ENCODE results near the gene CACFD1. TPM values are rescaled to one million over a fixed set of nuclear protein-coding genes. Genes with fewer than 3 reads are reported as not detected.

Gene CACFD1
- total RNA-seq, 2 donors from 2014 or later = 2.4 to 7.0 TPM

- Mint-ChIP-seq H3K27me3 (no peaks in the 10 kb centered on the region), H3K27ac (no peak overlapping the region), H3K4me1 (ENCODE audit: low read depth in 2 of 2) (peaks cover 0 to 14% of the 10 kb centered on the region in 2 donors), H3K9me3 (no peaks in the 10 kb centered on the region), H3K4me3 (no peak overlapping the region), H3K36me3 (no peaks in the 10 kb centered on the region)
- ATAC-seq (no peak), DNase-seq (ENCODE audit: low spot score) (no peak)
Measured at GRCh38 chr9:133463234-133463863, 3.6 kb downstream of the CACFD1 start.

GRCh38 chr9:133463864-133464615 lies 4.3 kb downstream of the CACFD1 start:
- DNase-seq (ENCODE audit: low spot score) (no peak), ATAC-seq (no peak)
- no peaks in the 10 kb centered on the region for H3K9me3 Mint-ChIP-seq
- no peak overlapping the region for H3K4me3 Mint-ChIP-seq
- no peaks in the 10 kb centered on the region for H3K36me3 Mint-ChIP-seq
- no peaks in the 10 kb centered on the region for H3K27me3 Mint-ChIP-seq
- H3K27ac Mint-ChIP-seq = no peak overlapping the region
- peaks cover 0 to 14% of the 10 kb centered on the region in 2 donors for H3K4me1 Mint-ChIP-seq (ENCODE audit: low read depth in 2 of 2)

GRCh38 chr9:133464638-133465037 lies 4.9 kb downstream of the CACFD1 start:
- DNase-seq (ENCODE audit: low spot score) (no peak), ATAC-seq (no peak)
- H3K4me1 Mint-ChIP-seq (ENCODE audit: low read depth in 2 of 2) = peaks cover 0 to 14% of the 10 kb centered on the region in 2 donors
- no peaks in the 10 kb centered on the region for H3K9me3 Mint-ChIP-seq
- no peak overlapping the region for H3K4me3 Mint-ChIP-seq
- no peak overlapping the region for H3K27ac Mint-ChIP-seq
- H3K36me3 Mint-ChIP-seq = no peaks in the 10 kb centered on the region
- no peaks in the 10 kb centered on the region for H3K27me3 Mint-ChIP-seq

- Mint-ChIP-seq H3K4me1 (ENCODE audit: low read depth in 2 of 2) (peaks cover 0 to 8% of the 10 kb centered on the region in 2 donors), H3K9me3 (no peaks in the 10 kb centered on the region), H3K36me3 (no peaks in the 10 kb centered on the region), H3K27ac (no peak overlapping the region), H3K4me3 (no peak overlapping the region), H3K27me3 (no peaks in the 10 kb centered on the region)
- no peak for DNase-seq (ENCODE audit: low spot score)
- ATAC-seq = no peak
Measured at GRCh38 chr9:133465984-133466383, 6.2 kb downstream of the CACFD1 start.

- peaks cover 0 to 6% of the 10 kb centered on the region in 2 donors for H3K4me1 Mint-ChIP-seq (ENCODE audit: low read depth in 2 of 2)
- H3K36me3 Mint-ChIP-seq = no peaks in the 10 kb centered on the region
- H3K27ac Mint-ChIP-seq = no peak overlapping the region
- no peak for ATAC-seq
- no peak for DNase-seq (ENCODE audit: low spot score)
- H3K27me3 Mint-ChIP-seq = no peaks in the 10 kb centered on the region
- H3K9me3 Mint-ChIP-seq = no peaks in the 10 kb centered on the region
- H3K4me3 Mint-ChIP-seq = no peak overlapping the region
Measured at GRCh38 chr9:133467101-133467500, 7.3 kb downstream of the CACFD1 start.

GRCh38 chr9:133468374-133468773 lies 8.6 kb downstream of the CACFD1 start:
- Mint-ChIP-seq H3K4me1 (ENCODE audit: low read depth in 2 of 2) (peaks cover 0 to 6% of the 10 kb centered on the region in 2 donors), H3K27me3 (no peaks in the 10 kb centered on the region), H3K27ac (no peak overlapping the region), H3K4me3 (no peak overlapping the region), H3K36me3 (no peaks in the 10 kb centered on the region), H3K9me3 (no peaks in the 10 kb centered on the region)
- DNase-seq (ENCODE audit: low spot score) = no peak
- ATAC-seq = peak in 1 of 2 donors; percentile 1

GRCh38 chr9:133468777-133469421 lies 9.1 kb downstream of the CACFD1 start:
- H3K4me1 Mint-ChIP-seq (ENCODE audit: low read depth in 2 of 2) = peaks cover 0 to 3% of the 10 kb centered on the region in 2 donors

GRCh38 chr9:133470427-133470924 lies 10.7 kb downstream of the CACFD1 start:
- no peak overlapping the region for H3K4me3 Mint-ChIP-seq
- ATAC-seq (no peak), DNase-seq (ENCODE audit: low spot score) (no peak)
- no peaks in the 10 kb centered on the region for H3K4me1 Mint-ChIP-seq (ENCODE audit: low read depth in 2 of 2)
- no peak overlapping the region for H3K27ac Mint-ChIP-seq
- no peaks in the 10 kb centered on the region for H3K36me3 Mint-ChIP-seq
- no peaks in the 10 kb centered on the region for H3K27me3 Mint-ChIP-seq
- no peaks in the 10 kb centered on the region for H3K9me3 Mint-ChIP-seq

More at GRCh38 chr9:133468777-133469421, 9.1 kb downstream of the CACFD1 start:
- Mint-ChIP-seq H3K27me3 (no peaks in the 10 kb centered on the region), H3K9me3 (no peaks in the 10 kb centered on the region), H3K27ac (no peak overlapping the region), H3K36me3 (no peaks in the 10 kb centered on the region), H3K4me3 (no peak overlapping the region)
- no peak for DNase-seq (ENCODE audit: low spot score)
- ATAC-seq = peak in 1 of 2 donors; percentile 1

GRCh38 chr9:133470988-133471387 lies 11.2 kb downstream of the CACFD1 start:
- Mint-ChIP-seq H3K9me3 (no peaks in the 10 kb centered on the region), H3K27ac (no peak overlapping the region), H3K4me3 (no peak overlapping the region), H3K4me1 (ENCODE audit: low read depth in 2 of 2) (no peaks in the 10 kb centered on the region), H3K27me3 (no peaks in the 10 kb centered on the region), H3K36me3 (no peaks in the 10 kb centered on the region)
- ATAC-seq (no peak), DNase-seq (ENCODE audit: low spot score) (no peak)

GRCh38 chr9:133471551-133472276 lies 11.9 kb downstream of the CACFD1 start:
- ATAC-seq (no peak), DNase-seq (ENCODE audit: low spot score) (no peak)
- no peaks in the 10 kb centered on the region for H3K36me3 Mint-ChIP-seq
- no peaks in the 10 kb centered on the region for H3K27me3 Mint-ChIP-seq
- no peak overlapping the region for H3K4me3 Mint-ChIP-seq
- no peaks in the 10 kb centered on the region for H3K9me3 Mint-ChIP-seq
- peaks cover 0 to 6% of the 10 kb centered on the region in 2 donors for H3K4me1 Mint-ChIP-seq (ENCODE audit: low read depth in 2 of 2)
- H3K27ac Mint-ChIP-seq = no peak overlapping the region

- Mint-ChIP-seq H3K27ac (no peak overlapping the region), H3K4me1 (ENCODE audit: low read depth in 2 of 2) (peaks cover 0 to 7% of the 10 kb centered on the region in 2 donors), H3K4me3 (no peak overlapping the region), H3K27me3 (no peaks in the 10 kb centered on the region), H3K9me3 (no peaks in the 10 kb centered on the region), H3K36me3 (no peaks in the 10 kb centered on the region)
- no peak for DNase-seq (ENCODE audit: low spot score)
- no peak for ATAC-seq
Measured at GRCh38 chr9:133472277-133472645, 12.5 kb downstream of the CACFD1 start.

- no peaks in the 10 kb centered on the region for H3K27me3 Mint-ChIP-seq
- no peak for ATAC-seq
- no peak overlapping the region for H3K27ac Mint-ChIP-seq
- no peak for DNase-seq (ENCODE audit: low spot score)
- H3K4me1 Mint-ChIP-seq (ENCODE audit: low read depth in 2 of 2) = peaks cover 0 to 7% of the 10 kb centered on the region in 2 donors
- H3K4me3 Mint-ChIP-seq = no peak overlapping the region
- H3K36me3 Mint-ChIP-seq = no peaks in the 10 kb centered on the region
- H3K9me3 Mint-ChIP-seq = no peaks in the 10 kb centered on the region
Measured at GRCh38 chr9:133472753-133473378, 13.1 kb downstream of the CACFD1 start.

- DNase-seq (ENCODE audit: low spot score) (no peak), ATAC-seq (no peak)
- no peaks in the 10 kb centered on the region for H3K36me3 Mint-ChIP-seq
- H3K4me1 Mint-ChIP-seq (ENCODE audit: low read depth in 2 of 2) = peaks cover 0 to 7% of the 10 kb centered on the region in 2 donors
- no peaks in the 10 kb centered on the region for H3K9me3 Mint-ChIP-seq
- H3K27me3 Mint-ChIP-seq = no peaks in the 10 kb centered on the region
- H3K27ac Mint-ChIP-seq = no peak overlapping the region
- no peak overlapping the region for H3K4me3 Mint-ChIP-seq
Measured at GRCh38 chr9:133473743-133474142, 14.0 kb downstream of the CACFD1 start.

All from natural killer cell treated with Interleukin-12 subunit alpha and Interleukin-12 subunit beta and Interleukin-15 and Interleukin-18, amount 100 ng/mL, for 72 hours (primary cell).